Measurements from ENCODE around the gene SNAP29.

DNA sequence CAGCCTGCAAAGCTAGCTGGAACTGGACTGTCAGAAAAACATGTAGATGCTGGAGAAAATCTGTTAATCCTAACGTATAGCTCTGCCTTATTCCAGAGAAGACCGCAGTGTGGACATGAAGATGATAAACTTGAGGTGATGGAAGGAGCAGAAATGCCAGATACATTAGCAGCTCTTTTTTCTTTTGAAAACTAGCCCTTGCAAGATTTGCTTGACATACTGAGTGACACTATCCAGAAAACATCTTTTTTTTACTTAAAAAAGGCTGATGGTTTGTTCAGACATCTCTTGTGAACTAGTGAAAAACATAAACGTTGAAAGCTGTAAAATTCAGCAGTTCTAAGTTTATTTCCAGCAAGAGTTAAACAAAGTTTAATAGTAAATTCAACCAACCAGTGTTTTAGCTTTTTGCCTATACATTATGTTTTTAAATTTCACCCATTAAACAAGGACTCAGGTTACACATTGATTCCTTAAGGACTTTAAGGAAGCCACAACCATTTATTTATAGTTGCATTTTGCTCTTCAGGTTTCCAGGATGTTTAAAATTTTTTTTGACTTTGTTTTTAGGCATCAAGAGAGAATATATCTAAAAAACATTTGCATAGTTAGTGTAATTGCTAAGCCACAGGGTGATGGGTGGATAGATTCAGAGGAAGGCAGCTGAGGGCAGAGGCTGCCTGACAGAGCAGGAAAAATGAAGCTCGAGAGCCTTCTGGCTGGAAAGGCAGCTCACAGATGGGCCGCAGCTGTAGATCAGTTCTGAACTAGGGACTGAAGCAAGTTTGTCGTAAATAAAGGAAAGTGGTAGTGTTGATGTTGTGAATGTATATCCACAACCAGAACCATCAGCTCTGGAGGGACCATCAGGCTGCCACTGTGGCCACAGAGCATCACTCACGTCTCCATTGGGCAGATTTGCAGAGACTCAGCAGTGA, 9.5 kb downstream of the SNAP29 start:
- no peak for TF ChIP-seq POLR2A (IDR thresholded peaks at IDR 0.05; ENCODE audit: low read depth, low read length)
- no peak for TF ChIP-seq POLR2AphosphoS5 (IDR thresholded peaks at IDR 0.05; ENCODE audit: low read depth, low read length)

All from GM12892 (cell line).